HEK293 (cell line): ENCODE results near the gene MRPL39.

Experiments
- CTCF ChIA-PET: fragments of 350-600 bp; formaldehyde crosslinking; extraction: SDS; loops from one replicate; lab custom pipeline; 2021; ENCODE audit warnings: antibody characterized with exemption; lab: Yijun Ruan, JAX
- POLR2A ChIA-PET: fragments of 300-600 bp; formaldehyde crosslinking; extraction: SDS; loops from one replicate; lab custom pipeline; 2020; ENCODE audit warnings: antibody characterized with exemption, inconsistent platforms; lab: Yijun Ruan, JAX
- H3K27ac ChIP-seq: fragments of 200-500 bp; sonication (Bioruptor generic); 2 replicates; pipeline ENCODE4 v1.5.1; 2014; ENCODE audit warnings: low read depth, low read length, control low read depth, inconsistent platforms; ENCODE audit errors: extremely low read depth
- H3K36me3 ChIP-seq, 2 experiments: fragments of 200-500 bp in 1 of 2; sonication (Bioruptor generic) in 1 of 2; 1 replicate in 1 of 2; 2 replicates in 1 of 2; pipeline ENCODE4 v1.5.1; 2014 to 2017; ENCODE audit warnings: inconsistent platforms in 2 of 2, low read length in 2 of 2; ENCODE audit not compliant: control insufficient read depth in 2 of 2, insufficient read depth in 1 of 2
- H3K4me1 ChIP-seq: fragments of 200-500 bp; sonication (Bioruptor generic); 2 replicates; pipeline ENCODE4 v1.5.1; 2014; ENCODE audit warnings: mild to moderate bottlenecking, low read length, inconsistent platforms; ENCODE audit not compliant: control insufficient read depth, insufficient read depth
- H3K4me3 ChIP-seq: 2 replicates; pipeline ENCODE4 v1.5.1; 2011; ENCODE audit warnings: low read depth, mild to moderate bottlenecking, control low read depth, low read length, moderate library complexity
- H3K9me3 ChIP-seq: fragments of 200-500 bp; sonication (Bioruptor generic); 2 replicates; pipeline ENCODE4 v1.5.1; 2014; ENCODE audit warnings: low read depth, low read length, inconsistent platforms; ENCODE audit not compliant: control insufficient read depth, insufficient read depth
- FEZF1 ChIP-seq: fragments of 450-650 bp; formaldehyde crosslinking; IDR thresholded peaks from 2 replicates; pipeline ENCODE4 v1.5.1; 2016; ENCODE audit warnings: missing biosample characterization, missing genetic modification characterization
- GLIS2 ChIP-seq: fragments of 450-650 bp; formaldehyde crosslinking; IDR thresholded peaks from 2 replicates; pipeline ENCODE4 v1.5.1; 2016; ENCODE audit warnings: missing biosample characterization, missing genetic modification characterization
- KLF9 ChIP-seq: fragments of 450-650 bp; formaldehyde crosslinking; IDR thresholded peaks from 2 replicates; pipeline ENCODE4 v1.5.1; 2016; ENCODE audit warnings: missing biosample characterization, missing genetic modification characterization, low read depth
- OSR2 ChIP-seq: fragments of 450-650 bp; formaldehyde crosslinking; IDR thresholded peaks from 2 replicates; pipeline ENCODE4 v1.5.1; 2016; ENCODE audit warnings: missing biosample characterization, missing genetic modification characterization
- REPIN1 ChIP-seq: fragments of 450-650 bp; formaldehyde crosslinking; IDR thresholded peaks from 2 replicates; pipeline ENCODE4 v1.5.1; 2017; ENCODE audit warnings: missing biosample characterization, missing genetic modification characterization, low read depth
- SCRT2 ChIP-seq: fragments of 450-650 bp; formaldehyde crosslinking; IDR thresholded peaks from 2 replicates; pipeline ENCODE4 v1.5.1; 2016; ENCODE audit warnings: missing biosample characterization, missing genetic modification characterization
- ZBTB20 ChIP-seq: fragments of 450-650 bp; formaldehyde crosslinking; IDR thresholded peaks from 2 replicates; pipeline ENCODE4 v1.5.1; 2016; ENCODE audit warnings: missing biosample characterization, missing genetic modification characterization
- ZBTB21 ChIP-seq: fragments of 450-650 bp; formaldehyde crosslinking; IDR thresholded peaks from 2 replicates; pipeline ENCODE4 v1.5.1; 2017; ENCODE audit warnings: missing biosample characterization, missing genetic modification characterization
- ZFP41 ChIP-seq: fragments of 450-650 bp; formaldehyde crosslinking; IDR thresholded peaks from 2 replicates; pipeline ENCODE4 v1.5.1; 2016; ENCODE audit warnings: missing biosample characterization, missing genetic modification characterization, borderline replicate concordance
- ZNF311 ChIP-seq: fragments of 450-650 bp; formaldehyde crosslinking; IDR thresholded peaks from 2 replicates; pipeline ENCODE4 v1.5.1; 2017; ENCODE audit warnings: missing biosample characterization, missing genetic modification characterization, borderline replicate concordance
- ZNF335 ChIP-seq: fragments of 450-650 bp; formaldehyde crosslinking; conservative IDR thresholded peaks from 2 replicates; pipeline ENCODE4 v1.5.1; 2016; ENCODE audit warnings: missing biosample characterization, missing genetic modification characterization
- ZNF394 ChIP-seq: fragments of 450-650 bp; formaldehyde crosslinking; IDR thresholded peaks from 2 replicates; pipeline ENCODE4 v1.5.1; 2016; ENCODE audit warnings: missing biosample characterization, missing genetic modification characterization, mild to moderate bottlenecking, moderate library complexity, borderline replicate concordance
- ZNF510 ChIP-seq: fragments of 450-650 bp; formaldehyde crosslinking; IDR thresholded peaks from 2 replicates; pipeline ENCODE4 v1.5.1; 2018; ENCODE audit warnings: mild to moderate bottlenecking, missing genetic modification characterization, missing biosample characterization; ENCODE audit not compliant: insufficient replicate concordance
- ZNF585B ChIP-seq: fragments of 450-650 bp; formaldehyde crosslinking; IDR thresholded peaks from 2 replicates; pipeline ENCODE4 v1.5.1; 2016; ENCODE audit warnings: missing biosample characterization, missing genetic modification characterization
- ZNF658 ChIP-seq: fragments of 450-650 bp; formaldehyde crosslinking; IDR thresholded peaks from 2 replicates; pipeline ENCODE4; 2016; ENCODE audit warnings: missing biosample characterization, missing genetic modification characterization
- ZNF830 ChIP-seq: fragments of 450-650 bp; IDR thresholded peaks from 2 replicates; pipeline ENCODE4 v1.5.0; 2018; ENCODE audit warnings: missing biosample characterization, missing genetic modification characterization, low read depth, mild to moderate bottlenecking, moderate library complexity
- TF ChIP-seq, protein P1 (sequence below): fragments of 450-650 bp; formaldehyde crosslinking; IDR thresholded peaks from 2 replicates; pipeline ENCODE4 v1.5.1; 2016; ENCODE audit warnings: missing biosample characterization, missing genetic modification characterization
- TF ChIP-seq, protein P2 (sequence below): fragments of 450-650 bp; formaldehyde crosslinking; IDR thresholded peaks from 2 replicates; pipeline ENCODE4 v1.5.1; 2017; ENCODE audit warnings: missing biosample characterization, missing genetic modification characterization
- TF ChIP-seq, protein P3 (sequence below): fragments of 450-650 bp; formaldehyde crosslinking; IDR thresholded peaks from 2 replicates; pipeline ENCODE4 v1.5.1; 2016; ENCODE audit warnings: missing biosample characterization, missing genetic modification characterization
- TF ChIP-seq, protein P4 (sequence below): fragments of 450-650 bp; formaldehyde crosslinking; IDR thresholded peaks from 2 replicates; pipeline ENCODE4 v1.5.1; 2016; ENCODE audit warnings: missing biosample characterization, missing genetic modification characterization
- TF ChIP-seq, protein P5 (sequence below): fragments of 450-650 bp; IDR thresholded peaks from 2 replicates; pipeline ENCODE4 v1.5.1; 2018; ENCODE audit warnings: missing biosample characterization, mild to moderate bottlenecking, missing genetic modification characterization

The MRPL39 gene

DNA sequence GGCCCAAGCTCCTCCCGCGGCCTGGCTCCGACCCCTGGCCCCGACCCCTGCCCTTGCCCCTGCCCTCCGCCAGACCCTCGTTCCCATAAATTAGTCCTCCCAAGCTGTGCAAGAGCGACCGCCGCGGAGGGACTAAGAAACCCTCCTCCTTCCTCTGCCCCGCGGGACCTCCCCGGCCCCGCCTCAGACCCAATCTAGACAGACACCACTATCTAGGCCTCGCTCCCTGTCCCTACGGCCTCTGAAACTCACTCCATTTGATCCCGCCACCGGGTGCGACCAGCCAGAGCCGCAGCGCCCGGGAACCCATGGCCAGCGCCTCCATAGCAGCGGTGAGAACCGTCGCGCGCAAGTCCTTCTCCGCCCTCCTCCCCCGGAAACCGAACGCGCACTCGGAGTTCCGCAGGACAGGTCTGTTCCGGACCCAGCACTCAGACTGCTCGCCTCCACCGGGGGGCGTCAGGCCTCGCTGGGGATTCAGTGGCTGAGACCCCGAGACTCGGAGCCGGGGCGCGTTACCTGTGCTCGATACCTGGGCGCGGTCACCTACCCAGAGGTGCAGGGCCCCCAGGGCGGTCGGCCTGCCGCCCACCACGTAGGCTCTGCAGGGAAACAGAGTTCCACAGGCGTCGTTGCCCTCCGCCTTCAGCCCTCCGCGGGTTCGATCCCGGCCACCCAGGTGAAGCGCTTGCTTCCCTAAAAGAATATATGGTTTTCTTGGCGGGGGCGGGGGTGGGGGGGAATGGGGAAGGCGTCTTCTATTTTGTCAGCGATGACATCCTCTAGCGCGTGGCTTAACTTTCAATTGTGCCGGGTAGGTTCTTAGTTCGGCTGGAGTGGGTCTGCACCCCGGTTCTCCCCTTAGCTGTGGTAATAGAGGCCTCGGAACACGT is at the start of gene MRPL39:
Gene MRPL39 (minus strand): TSS at position 331 of the 893 bp plus-strand sequence. CDS start 6 bp downstream, at position 325.
- POLR2A ChIA-PET: interaction anchor here (1.2 to 3.4 kb wide), 3 partner anchors 45 to 1237 kb away, joined by 3 to 18 read pairs (median 4); partner anchors contain the start of genes ATP5PF and GABPA
- CTCF ChIA-PET: interaction anchor here (0.5 to 3.8 kb wide), 53 partner anchors 8 to 1759 kb away, joined by 3 to 32 read pairs (median 5); partner anchors contain the start of gene JAM2
- Histone ChIP-seq H3K4me1 (no peaks in the 10 kb centered on the region), H3K27ac (peak within 1 kb of the TSS; percentile 87), H3K9me3 (no peaks in the 10 kb centered on the region), H3K36me3 (peaks cover 30 to 33% of the 10 kb centered on the region in 2 experiments), H3K4me3 (peak within 1 kb of the TSS; percentile 95)
- peak; percentile 96 for TF ChIP-seq GLIS2 (tag by site-specific recombination)
- peak; percentile 85 for TF ChIP-seq ZBTB20 (tag by site-specific recombination)
- TF ChIP-seq ZNF510: no peak
- peak; percentile 46; the same call in 1 of the 2 replicates for TF ChIP-seq ZNF335 (tag by site-specific recombination)
- no peak for TF ChIP-seq ZNF585B
- peak; percentile 93 for TF ChIP-seq REPIN1 (tag by site-specific recombination)
- peak; percentile 89; the same call in 1 of the 2 replicates for TF ChIP-seq ZNF394 (tag by site-specific recombination)
- TF ChIP-seq ZFP41 (tag by site-specific recombination): peak; percentile 61; the same call in 1 of the 2 replicates
- TF ChIP-seq, protein P1, sequence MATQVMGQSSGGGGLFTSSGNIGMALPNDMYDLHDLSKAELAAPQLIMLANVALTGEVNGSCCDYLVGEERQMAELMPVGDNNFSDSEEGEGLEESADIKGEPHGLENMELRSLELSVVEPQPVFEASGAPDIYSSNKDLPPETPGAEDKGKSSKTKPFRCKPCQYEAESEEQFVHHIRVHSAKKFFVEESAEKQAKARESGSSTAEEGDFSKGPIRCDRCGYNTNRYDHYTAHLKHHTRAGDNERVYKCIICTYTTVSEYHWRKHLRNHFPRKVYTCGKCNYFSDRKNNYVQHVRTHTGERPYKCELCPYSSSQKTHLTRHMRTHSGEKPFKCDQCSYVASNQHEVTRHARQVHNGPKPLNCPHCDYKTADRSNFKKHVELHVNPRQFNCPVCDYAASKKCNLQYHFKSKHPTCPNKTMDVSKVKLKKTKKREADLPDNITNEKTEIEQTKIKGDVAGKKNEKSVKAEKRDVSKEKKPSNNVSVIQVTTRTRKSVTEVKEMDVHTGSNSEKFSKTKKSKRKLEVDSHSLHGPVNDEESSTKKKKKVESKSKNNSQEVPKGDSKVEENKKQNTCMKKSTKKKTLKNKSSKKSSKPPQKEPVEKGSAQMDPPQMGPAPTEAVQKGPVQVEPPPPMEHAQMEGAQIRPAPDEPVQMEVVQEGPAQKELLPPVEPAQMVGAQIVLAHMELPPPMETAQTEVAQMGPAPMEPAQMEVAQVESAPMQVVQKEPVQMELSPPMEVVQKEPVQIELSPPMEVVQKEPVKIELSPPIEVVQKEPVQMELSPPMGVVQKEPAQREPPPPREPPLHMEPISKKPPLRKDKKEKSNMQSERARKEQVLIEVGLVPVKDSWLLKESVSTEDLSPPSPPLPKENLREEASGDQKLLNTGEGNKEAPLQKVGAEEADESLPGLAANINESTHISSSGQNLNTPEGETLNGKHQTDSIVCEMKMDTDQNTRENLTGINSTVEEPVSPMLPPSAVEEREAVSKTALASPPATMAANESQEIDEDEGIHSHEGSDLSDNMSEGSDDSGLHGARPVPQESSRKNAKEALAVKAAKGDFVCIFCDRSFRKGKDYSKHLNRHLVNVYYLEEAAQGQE (tag by site-specific recombination): peak; percentile 60; the same call in 1 of the 2 replicates
- TF ChIP-seq, protein P2, sequence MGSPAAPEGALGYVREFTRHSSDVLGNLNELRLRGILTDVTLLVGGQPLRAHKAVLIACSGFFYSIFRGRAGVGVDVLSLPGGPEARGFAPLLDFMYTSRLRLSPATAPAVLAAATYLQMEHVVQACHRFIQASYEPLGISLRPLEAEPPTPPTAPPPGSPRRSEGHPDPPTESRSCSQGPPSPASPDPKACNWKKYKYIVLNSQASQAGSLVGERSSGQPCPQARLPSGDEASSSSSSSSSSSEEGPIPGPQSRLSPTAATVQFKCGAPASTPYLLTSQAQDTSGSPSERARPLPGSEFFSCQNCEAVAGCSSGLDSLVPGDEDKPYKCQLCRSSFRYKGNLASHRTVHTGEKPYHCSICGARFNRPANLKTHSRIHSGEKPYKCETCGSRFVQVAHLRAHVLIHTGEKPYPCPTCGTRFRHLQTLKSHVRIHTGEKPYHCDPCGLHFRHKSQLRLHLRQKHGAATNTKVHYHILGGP (tag by site-specific recombination): no peak
- TF ChIP-seq, protein P3, sequence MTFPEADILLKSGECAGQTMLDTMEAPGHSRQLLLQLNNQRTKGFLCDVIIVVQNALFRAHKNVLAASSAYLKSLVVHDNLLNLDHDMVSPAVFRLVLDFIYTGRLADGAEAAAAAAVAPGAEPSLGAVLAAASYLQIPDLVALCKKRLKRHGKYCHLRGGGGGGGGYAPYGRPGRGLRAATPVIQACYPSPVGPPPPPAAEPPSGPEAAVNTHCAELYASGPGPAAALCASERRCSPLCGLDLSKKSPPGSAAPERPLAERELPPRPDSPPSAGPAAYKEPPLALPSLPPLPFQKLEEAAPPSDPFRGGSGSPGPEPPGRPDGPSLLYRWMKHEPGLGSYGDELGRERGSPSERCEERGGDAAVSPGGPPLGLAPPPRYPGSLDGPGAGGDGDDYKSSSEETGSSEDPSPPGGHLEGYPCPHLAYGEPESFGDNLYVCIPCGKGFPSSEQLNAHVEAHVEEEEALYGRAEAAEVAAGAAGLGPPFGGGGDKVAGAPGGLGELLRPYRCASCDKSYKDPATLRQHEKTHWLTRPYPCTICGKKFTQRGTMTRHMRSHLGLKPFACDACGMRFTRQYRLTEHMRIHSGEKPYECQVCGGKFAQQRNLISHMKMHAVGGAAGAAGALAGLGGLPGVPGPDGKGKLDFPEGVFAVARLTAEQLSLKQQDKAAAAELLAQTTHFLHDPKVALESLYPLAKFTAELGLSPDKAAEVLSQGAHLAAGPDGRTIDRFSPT (tag by site-specific recombination): no peak
- TF ChIP-seq ZBTB21 (tag by site-specific recombination): peak; percentile 62
- TF ChIP-seq OSR2 (tag by site-specific recombination): peak; percentile 52
- no peak for TF ChIP-seq ZNF658 (tag by site-specific recombination)
- no peak for TF ChIP-seq ZNF311
- TF ChIP-seq, protein P4, sequence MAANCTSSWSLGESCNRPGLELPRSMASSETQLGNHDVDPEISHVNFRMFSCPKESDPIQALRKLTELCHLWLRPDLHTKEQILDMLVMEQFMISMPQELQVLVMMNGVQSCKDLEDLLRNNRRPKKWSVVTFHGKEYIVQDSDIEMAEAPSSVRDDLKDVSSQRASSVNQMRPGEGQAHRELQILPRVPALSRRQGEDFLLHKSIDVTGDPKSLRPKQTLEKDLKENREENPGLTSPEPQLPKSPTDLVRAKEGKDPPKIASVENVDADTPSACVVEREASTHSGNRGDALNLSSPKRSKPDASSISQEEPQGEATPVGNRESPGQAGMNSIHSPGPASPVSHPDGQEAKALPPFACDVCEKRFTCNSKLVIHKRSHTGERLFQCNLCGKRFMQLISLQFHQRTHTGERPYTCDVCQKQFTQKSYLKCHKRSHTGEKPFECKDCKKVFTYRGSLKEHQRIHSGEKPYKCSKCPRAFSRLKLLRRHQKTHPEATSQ: peak; percentile 98
- TF ChIP-seq, protein P5, sequence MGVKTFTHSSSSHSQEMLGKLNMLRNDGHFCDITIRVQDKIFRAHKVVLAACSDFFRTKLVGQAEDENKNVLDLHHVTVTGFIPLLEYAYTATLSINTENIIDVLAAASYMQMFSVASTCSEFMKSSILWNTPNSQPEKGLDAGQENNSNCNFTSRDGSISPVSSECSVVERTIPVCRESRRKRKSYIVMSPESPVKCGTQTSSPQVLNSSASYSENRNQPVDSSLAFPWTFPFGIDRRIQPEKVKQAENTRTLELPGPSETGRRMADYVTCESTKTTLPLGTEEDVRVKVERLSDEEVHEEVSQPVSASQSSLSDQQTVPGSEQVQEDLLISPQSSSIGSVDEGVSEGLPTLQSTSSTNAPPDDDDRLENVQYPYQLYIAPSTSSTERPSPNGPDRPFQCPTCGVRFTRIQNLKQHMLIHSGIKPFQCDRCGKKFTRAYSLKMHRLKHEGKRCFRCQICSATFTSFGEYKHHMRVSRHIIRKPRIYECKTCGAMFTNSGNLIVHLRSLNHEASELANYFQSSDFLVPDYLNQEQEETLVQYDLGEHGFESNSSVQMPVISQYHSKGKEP: peak; percentile 40; the same call in 1 of the 2 replicates
- peak; percentile 71; the same call in 1 of the 2 replicates for TF ChIP-seq SCRT2 (tag by site-specific recombination)
- peak; percentile 78 for TF ChIP-seq KLF9 (tag by site-specific recombination)
- TF ChIP-seq FEZF1: 0 out of 2 replicates have a peak, but pooled peaks have one; percentile 14
- TF ChIP-seq ZNF830 (tag by site-specific recombination): no peak
